HCT116 (cell line): Measurements from ENCODE around the gene SCN4A. TPM values are rescaled to one million over a fixed set of nuclear protein-coding genes. Genes with fewer than 3 reads are reported as not detected.

Source experiments
- ATAC-seq: fragments of 200-7000 bp; cut with Tn5 transposase; 2 replicates; pipeline ENCODE4 v1.9.1; 2020; ENCODE audit warnings: mild to moderate bottlenecking, moderate library complexity
- BruUV-seq: library from RNA; stranded (reverse); fragments of 400-500 nt; replicated peaks from 2 replicates; lab custom pipeline; 2021; lab: Mats Ljungman, UMichigan
- CTCF ChIA-PET: fragments of 300-600 bp; sonication (Branson Sonifier 250); formaldehyde crosslinking; loops from one replicate; lab custom pipeline; 2021; ENCODE audit warnings: antibody characterized with exemption; lab: Charles Lee
- POLR2A ChIA-PET: fragments of 300-600, 350-600 bp; sonication (Branson Sonifier 250); formaldehyde crosslinking; loops from one replicate; lab custom pipeline; 2021; ENCODE audit warnings: antibody characterized with exemption; lab: Charles Lee
- RAD21 ChIA-PET, 2 experiments: fragments of 300-600 bp; sonication (Branson Sonifier 250); formaldehyde crosslinking; loops; one replicate each; lab custom pipeline; 2023; ENCODE audit warnings: low total read pairs in 2 of 2; ENCODE audit not compliant: uncharacterized antibody in 2 of 2, unreplicated experiment in 2 of 2, low non-redundant PET in 1 of 2; lab: Charles Lee
- DNase-seq: peaks from one replicate; pipeline ENCODE4 v3.0.0-alpha.2; 2010; ENCODE audit warnings: low read depth, low spot score
- H2AFZ ChIP-seq: fragments of 200-600 bp; shearing (Covaris generic), sonication (generic); 2 replicates; pipeline ENCODE4 v1.6.1; 2017; ENCODE audit warnings: low read depth, mixed run types, mixed read lengths, antibody characterized with exemption, low read length; ENCODE audit not compliant: poor library complexity, severe bottlenecking
- H3K27ac ChIP-seq: 2 replicates; pipeline ENCODE4 v1.5.1; 2012; ENCODE audit warnings: low read depth, low read length
- H3K27me3 ChIP-seq: fragments of 200-600 bp; sonication (generic); 2 replicates; pipeline ENCODE4 v1.6.1; 2016; ENCODE audit warnings: mixed run types, low read length, mixed read lengths; ENCODE audit not compliant: insufficient read depth
- H3K36me3 ChIP-seq, 2 experiments: fragments of 200-500 bp in 1 of 2; fragments of 200-600 bp in 1 of 2; sonication (Bioruptor generic) in 1 of 2; sonication (generic) in 1 of 2; 2 replicates each; pipeline versions ENCODE4 v1.5.1 to v1.6.1; 2014 to 2016; ENCODE audit warnings: low read length in 2 of 2, inconsistent platforms in 1 of 2, mixed read lengths in 1 of 2, mixed run types in 1 of 2; ENCODE audit not compliant: insufficient read depth in 2 of 2, control insufficient read depth in 1 of 2
- H3K4me1 ChIP-seq, 2 experiments: fragments of 200-600 bp in 1 of 2; sonication (generic) in 1 of 2; 2 replicates each; pipeline versions ENCODE4 v1.5.1 to v1.6.1; 2012 to 2017; ENCODE audit warnings: low read length in 2 of 2, inconsistent platforms in 1 of 2, mild to moderate bottlenecking in 1 of 2, mixed read lengths in 1 of 2, mixed run types in 1 of 2, moderate library complexity in 1 of 2; ENCODE audit not compliant: insufficient read depth in 2 of 2, control insufficient read depth in 1 of 2
- H3K4me2 ChIP-seq: fragments of 200-600 bp; sonication (generic); 2 replicates; pipeline ENCODE4 v1.6.1; 2017; ENCODE audit warnings: mixed run types, low read length, mixed read lengths
- H3K4me3 ChIP-seq, 2 experiments: fragments of 200-600 bp in 1 of 2; sonication (generic) in 1 of 2; replicated peaks in 1 of 2; 2 replicates each; pipeline ENCODE4 v1.5.1; 2011 to 2016; ENCODE audit warnings: low read length in 2 of 2, control low read depth in 1 of 2, low read depth in 1 of 2, mild to moderate bottlenecking in 1 of 2, mixed read lengths in 1 of 2, mixed run types in 1 of 2
- H3K79me2 ChIP-seq: fragments of 200-600 bp; sonication (generic); 2 replicates; pipeline ENCODE4 v1.6.1; 2017; ENCODE audit warnings: mild to moderate bottlenecking, mixed run types, low read length, moderate library complexity, mixed read lengths; ENCODE audit not compliant: insufficient read depth
- H3K9ac ChIP-seq: fragments of 200-600 bp; sonication (generic); 2 replicates; pipeline ENCODE4 v1.6.1; 2016; ENCODE audit warnings: low read length, mixed read lengths
- H3K9me2 ChIP-seq: fragments of 200-600 bp; sonication (generic), shearing (Covaris generic); 2 replicates; pipeline ENCODE4 v1.6.1; 2017; ENCODE audit warnings: mixed run types, mild to moderate bottlenecking, moderate library complexity; ENCODE audit not compliant: insufficient read depth
- H3K9me3 ChIP-seq, 2 experiments: fragments of 200-500 bp in 1 of 2; fragments of 200-600 bp in 1 of 2; sonication (Bioruptor generic) in 1 of 2; sonication (generic) in 1 of 2; 2 replicates each; pipeline ENCODE4 v1.6.1; 2014 to 2017; ENCODE audit warnings: low read length in 2 of 2, mixed read lengths in 2 of 2, inconsistent platforms in 1 of 2, low read depth in 1 of 2, mild to moderate bottlenecking in 1 of 2, mixed run types in 1 of 2, moderate library complexity in 1 of 2; ENCODE audit not compliant: control insufficient read depth in 1 of 2, insufficient read depth in 1 of 2
- H4K20me1 ChIP-seq: fragments of 200-600 bp; sonication (generic), shearing (Covaris generic); 2 replicates; pipeline ENCODE4 v1.6.1; 2017; ENCODE audit warnings: mixed run types, mild to moderate bottlenecking, moderate library complexity; ENCODE audit not compliant: insufficient read depth
- CEBPB ChIP-seq: IDR thresholded peaks from 2 replicates; pipeline ENCODE4 v1.6.1; 2012; ENCODE audit warnings: low read depth
- CTCF ChIP-seq, 3 experiments: fragments of 200-600 bp in 1 of 3; sonication (generic) in 1 of 3; IDR thresholded peaks in 2 of 3; conservative IDR thresholded peaks in 1 of 3; 2 replicates each; pipeline ENCODE4 v1.5.1; 2012 to 2017; ENCODE audit warnings: low read depth in 2 of 3, low read length in 2 of 3, antibody characterized with exemption in 1 of 3, borderline replicate concordance in 1 of 3, control low read depth in 1 of 3, mild to moderate bottlenecking in 1 of 3, mixed read lengths in 1 of 3, mixed run types in 1 of 3, moderate library complexity in 1 of 3; ENCODE audit not compliant: insufficient read depth in 1 of 3
- EGR1 ChIP-seq: IDR thresholded peaks from 2 replicates; pipeline ENCODE4 v1.6.1; 2012; ENCODE audit warnings: low read depth
- EZH2phosphoT487 ChIP-seq: fragments of 200-600 bp; IDR thresholded peaks from 2 replicates; pipeline ENCODE4 v1.6.1; 2018; ENCODE audit warnings: antibody characterized with exemption, borderline replicate concordance
- MAX ChIP-seq: IDR thresholded peaks from 2 replicates; pipeline ENCODE4 v1.6.1; 2012
- POLR2A ChIP-seq: IDR thresholded peaks from 2 replicates; pipeline ENCODE4 v1.7.0; 2011; ENCODE audit warnings: borderline replicate concordance; ENCODE audit not compliant: insufficient read depth, insufficient read length; ENCODE audit errors: extremely low read depth
- SRF ChIP-seq: IDR thresholded peaks from 2 replicates; pipeline ENCODE4 v1.6.1; 2012; ENCODE audit warnings: low read depth
- TCF7L2 ChIP-seq: IDR thresholded peaks from 2 replicates; pipeline ENCODE4 v1.7.0; 2011; ENCODE audit warnings: borderline replicate concordance, inconsistent platforms; ENCODE audit not compliant: insufficient read depth, insufficient read length; ENCODE audit errors: extremely low read depth
- ZBTB33 ChIP-seq: IDR thresholded peaks from 2 replicates; pipeline ENCODE4 v1.6.1; 2011; ENCODE audit warnings: mild to moderate bottlenecking, low read length, moderate library complexity; ENCODE audit not compliant: insufficient replicate concordance; ENCODE audit errors: extremely low read depth
- intact Hi-C: fragments of 100-400 bp; cut with micrococcal nuclease; formaldehyde crosslinking; loops from 2 replicates; pipeline ENCODE4 v1.10.0; 2022
- total RNA-seq: library from RNA; stranded (reverse); gene quantifications from one replicate; pipeline ENCODE4 v1.2.1, GENCODE V29; 2021; ENCODE audit not compliant: unreplicated experiment

Gene SCN4A
- total RNA-seq, 1 experiment from 2014 or later, result 2.7 TPM

- H4K20me1 ChIP-seq, result no peaks in the 10 kb centered on the region
- ChIA-PET RAD21 (no interaction called here), CTCF (interaction anchor here (0.7 to 1.3 kb wide), 4 partner anchors 9 to 22 kb away, joined by 3 to 8 read pairs (median 4); partner anchors contain the start of gene GH1), POLR2A (no interaction called here)
- ATAC-seq (peak; percentile 48), DNase-seq (no peak)
- H3K4me1 ChIP-seq, result no peaks in the 10 kb centered on the region
- no peak overlapping the region for H3K4me2 ChIP-seq
- H3K27ac ChIP-seq, result no peak overlapping the region
- no peaks in the 10 kb centered on the region for H3K36me3 ChIP-seq
- TF ChIP-seq SRF (no peak), EGR1 (no peak), EZH2phosphoT487 (no peak), CEBPB (no peak), POLR2A (no peak), MAX (no peak), ZBTB33 (no peak), TCF7L2 (no peak), CTCF (IDR thresholded peaks at IDR 0.05 in 2 of 3, conservative IDR thresholded peaks at IDR 0.05 in 1 of 3; ENCODE audit: borderline replicate concordance in 1 of 3, insufficient read depth in 1 of 3, low read depth in 2 of 3, low read length in 2 of 3) (no peak)
- intact Hi-C loops, result no loop called here
- no peak overlapping the region for H3K9ac ChIP-seq
- H3K9me2 ChIP-seq, result no peaks in the 10 kb centered on the region
- no peaks in the 10 kb centered on the region for H3K9me3 ChIP-seq
- H2AFZ ChIP-seq, result no peak overlapping the region
- no peaks in the 10 kb centered on the region for H3K27me3 ChIP-seq
- H3K4me3 ChIP-seq, result no peak overlapping the region
- BruUV-seq, result no TSS peak
- no peaks in the 10 kb centered on the region for H3K79me2 ChIP-seq
Measured at GRCh38 chr17:63939884-63940283, 32.8 kb downstream of the SCN4A start.
